ENCODE results near the gene LAMC3. TPM values are rescaled to one million over a fixed set of nuclear protein-coding genes. Genes with fewer than 3 reads are reported as not detected.
A peak's percentile ranks its signal among the peaks of the same experiment; 100 is the strongest.

The LAMC3 gene
- total RNA-seq (2014; rRNA removed; shearing (Covaris generic)) (0.19 TPM in 1 of 2 replicates, not detected in the other), total RNA-seq (2022) (2.0 and 2.2 TPM in 2 replicates), Bru-seq, nascent RNA (percentile 22 among the genes with signal in this experiment), BruChase-seq, experiment 1, labeled RNA remaining after a 6-hour chase (percentile 29 among the genes with signal in this experiment), BruChase-seq, experiment 2, labeled RNA remaining after a 2-hour chase (percentile 25 among the genes with signal in this experiment)
- long read RNA-seq, partial matches to known transcripts: 2 of 3 reads
- long read RNA-seq, other reads (novel, unspliced or antisense): 1 of 3 reads

DNA sequence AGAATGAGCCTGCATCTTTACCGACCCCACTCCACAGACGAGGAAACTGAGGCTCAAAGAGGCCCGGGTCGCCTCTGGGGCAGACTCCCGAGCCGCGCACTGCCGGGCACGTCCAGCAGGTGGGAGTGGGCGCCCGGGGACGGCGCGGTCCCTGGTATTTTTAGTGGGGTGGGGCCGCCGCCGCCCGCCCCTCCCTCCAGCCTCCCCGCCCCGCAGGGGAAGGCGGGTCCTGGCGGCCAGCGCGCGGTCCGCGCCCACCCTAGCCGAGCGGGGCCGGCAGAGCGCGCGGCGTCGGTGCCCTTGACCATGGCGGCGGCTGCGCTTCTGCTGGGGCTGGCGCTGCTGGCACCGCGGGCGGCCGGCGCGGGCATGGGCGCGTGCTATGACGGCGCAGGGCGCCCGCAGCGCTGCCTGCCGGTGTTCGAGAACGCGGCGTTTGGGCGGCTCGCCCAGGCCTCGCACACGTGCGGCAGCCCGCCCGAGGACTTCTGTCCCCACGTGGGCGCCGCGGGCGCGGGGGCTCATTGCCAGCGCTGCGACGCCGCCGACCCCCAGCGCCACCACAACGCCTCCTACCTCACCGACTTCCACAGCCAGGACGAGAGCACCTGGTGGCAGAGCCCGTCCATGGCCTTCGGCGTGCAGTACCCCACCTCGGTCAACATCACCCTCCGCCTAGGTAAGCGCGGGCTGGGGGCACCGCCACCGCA, at the start of gene LAMC3:
Gene LAMC3 (plus strand): TSS at position 266 of the 710 bp plus-strand sequence. CDS start 41 bp downstream, at position 307.
- no peaks in the 10 kb centered on the region for H3K79me2 ChIP-seq (ENCODE audit: insufficient read depth, low read depth, low read length)
- H3K4me1 ChIP-seq (ENCODE audit: insufficient read depth, low read length, poor library complexity, severe bottlenecking): no peaks in the 10 kb centered on the region
- H3K9me3 ChIP-seq (ENCODE audit: low read length): no peaks in the 10 kb centered on the region
- ChIA-PET CTCF (ENCODE audit: unreplicated experiment) (no interaction called here), POLR2A (no interaction called here)
- no peak within 1 kb of the TSS for H3K4me2 ChIP-seq (ENCODE audit: low read length)
- no peaks in the 10 kb centered on the region for H3K36me3 ChIP-seq (ENCODE audit: insufficient read depth, low read length)
- TF ChIP-seq CTCF (conservative IDR thresholded peaks at IDR 0.05; ENCODE audit: low read length) (no peak), EZH2phosphoT487 (IDR thresholded peaks at IDR 0.05; ENCODE audit: borderline replicate concordance, low read depth, low read length) (no peak)
- no peak for DNase-seq (ENCODE audit: low spot score)
- H2AFZ ChIP-seq (ENCODE audit: low read length): no peak within 1 kb of the TSS
- no TSS peak for BruUV-seq (replicated peaks)
- H4K20me1 ChIP-seq (ENCODE audit: insufficient read depth, low read length): no peaks in the 10 kb centered on the region
- intact Hi-C loops (cut with micrococcal nuclease; ENCODE audit: unreplicated experiment): no loop called here
- H3K4me3 ChIP-seq (ENCODE audit: low read depth, low read length, poor library complexity, severe bottlenecking): no peak within 1 kb of the TSS
- no peaks in the 10 kb centered on the region for H3K9me2 ChIP-seq (ENCODE audit: insufficient read depth, low read length)
- H3K27ac ChIP-seq (ENCODE audit: low read depth, low read length, poor library complexity, severe bottlenecking): no peak within 1 kb of the TSS

DNA sequence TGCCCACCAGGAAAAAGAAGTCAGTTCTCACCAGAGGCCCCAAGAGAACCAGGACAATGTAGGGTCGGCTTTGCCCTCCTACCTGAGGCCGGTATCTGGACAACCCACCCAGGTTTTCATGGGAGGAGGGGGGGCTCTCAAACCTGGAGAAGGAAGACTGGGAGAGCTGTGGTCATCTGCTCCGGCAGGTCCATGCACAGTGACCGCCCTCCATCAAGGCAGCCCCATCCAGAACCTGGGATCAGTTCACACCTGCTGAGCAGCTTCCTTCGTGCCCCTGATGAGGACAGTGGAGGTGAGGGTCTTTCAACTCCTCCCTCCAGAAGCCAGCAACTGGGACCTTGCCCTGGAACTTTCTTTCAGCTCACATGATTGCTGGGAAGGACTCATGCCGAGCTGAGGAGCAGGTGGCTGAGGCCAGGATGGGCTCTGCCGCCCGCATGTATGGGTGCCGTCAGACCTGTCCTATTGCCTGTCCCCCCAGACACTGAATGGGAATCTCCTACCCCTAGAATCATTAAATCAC, 49.1 kb upstream of the LAMC3 start:
- H4K20me1 ChIP-seq (ENCODE audit: insufficient read depth, low read length): no peaks in the 10 kb centered on the region
- no peaks in the 10 kb centered on the region for H3K36me3 ChIP-seq (ENCODE audit: insufficient read depth, low read length)
- DNase-seq (ENCODE audit: low spot score): no peak
- H3K9me2 ChIP-seq (ENCODE audit: insufficient read depth, low read length): no peaks in the 10 kb centered on the region
- H3K27ac ChIP-seq (ENCODE audit: low read depth, low read length, poor library complexity, severe bottlenecking): no peak overlapping the region
- H3K9me3 ChIP-seq (ENCODE audit: low read length): 0 out of 2 replicates have a peak, but pooled peaks cover 4% of the 10 kb centered on the region
- TF ChIP-seq CTCF (conservative IDR thresholded peaks at IDR 0.05; ENCODE audit: low read length): no peak
- TF ChIP-seq EZH2phosphoT487 (IDR thresholded peaks at IDR 0.05; ENCODE audit: borderline replicate concordance, low read depth, low read length): no peak
- no TSS peak for BruUV-seq (replicated peaks)
- H3K4me3 ChIP-seq (ENCODE audit: low read depth, low read length, poor library complexity, severe bottlenecking): no peak overlapping the region
- CTCF ChIA-PET (ENCODE audit: unreplicated experiment): no interaction called here
- H3K79me2 ChIP-seq (ENCODE audit: insufficient read depth, low read depth, low read length): no peaks in the 10 kb centered on the region
- no peaks in the 10 kb centered on the region for H3K4me1 ChIP-seq (ENCODE audit: insufficient read depth, low read length, poor library complexity, severe bottlenecking)
- no peak overlapping the region for H2AFZ ChIP-seq (ENCODE audit: low read length)
- POLR2A ChIA-PET: interaction anchor here (0.6 kb wide), 1 partner anchor 50 kb away, joined by 3 read pairs; no protein-coding TSS in a partner anchor
- intact Hi-C loops (cut with micrococcal nuclease; ENCODE audit: unreplicated experiment): no loop called here
- H3K4me2 ChIP-seq (ENCODE audit: low read length): no peak overlapping the region
